GM19372 (cell line): ENCODE measurements around the gene SPAG7.

Experiments
- ATAC-seq: cut with Tn5 transposase; IDR thresholded peaks from one replicate; pipeline ENCODE4 v1.9.1; 2021; ENCODE audit warnings: mild to moderate bottlenecking, low read depth, moderate library complexity; ENCODE audit not compliant: unreplicated experiment

The SPAG7 gene, protein sequence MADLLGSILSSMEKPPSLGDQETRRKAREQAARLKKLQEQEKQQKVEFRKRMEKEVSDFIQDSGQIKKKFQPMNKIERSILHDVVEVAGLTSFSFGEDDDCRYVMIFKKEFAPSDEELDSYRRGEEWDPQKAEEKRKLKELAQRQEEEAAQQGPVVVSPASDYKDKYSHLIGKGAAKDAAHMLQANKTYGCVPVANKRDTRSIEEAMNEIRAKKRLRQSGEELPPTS

GRCh38 chr17:4967539-4968485 is at the start of gene SPAG7:
TSS of gene SPAG7 (minus strand) at chr17:4967817. CDS start at chr17:4967804, 13 bp downstream.
- peak; percentile 61 for ATAC-seq

- ATAC-seq, result no peak
These were observed 46.7 kb upstream of the SPAG7 start for GRCh38 chr17:5014357-5014756.

GRCh38 chr17:5011928-5012327 is 44.3 kb upstream of the SPAG7 start:
- ATAC-seq, result no peak

- ATAC-seq, result no peak
These were observed 35.7 kb upstream of the SPAG7 start for GRCh38 chr17:5003214-5003867.

GRCh38 chr17:5002121-5002788 is 34.6 kb upstream of the SPAG7 start:
- ATAC-seq, result no peak

- ATAC-seq, result no peak
These were observed 32.6 kb upstream of the SPAG7 start for GRCh38 chr17:5000237-5000639.

- no peak for ATAC-seq
These were observed 31.9 kb upstream of the SPAG7 start for GRCh38 chr17:4999430-5000093.

DNA sequence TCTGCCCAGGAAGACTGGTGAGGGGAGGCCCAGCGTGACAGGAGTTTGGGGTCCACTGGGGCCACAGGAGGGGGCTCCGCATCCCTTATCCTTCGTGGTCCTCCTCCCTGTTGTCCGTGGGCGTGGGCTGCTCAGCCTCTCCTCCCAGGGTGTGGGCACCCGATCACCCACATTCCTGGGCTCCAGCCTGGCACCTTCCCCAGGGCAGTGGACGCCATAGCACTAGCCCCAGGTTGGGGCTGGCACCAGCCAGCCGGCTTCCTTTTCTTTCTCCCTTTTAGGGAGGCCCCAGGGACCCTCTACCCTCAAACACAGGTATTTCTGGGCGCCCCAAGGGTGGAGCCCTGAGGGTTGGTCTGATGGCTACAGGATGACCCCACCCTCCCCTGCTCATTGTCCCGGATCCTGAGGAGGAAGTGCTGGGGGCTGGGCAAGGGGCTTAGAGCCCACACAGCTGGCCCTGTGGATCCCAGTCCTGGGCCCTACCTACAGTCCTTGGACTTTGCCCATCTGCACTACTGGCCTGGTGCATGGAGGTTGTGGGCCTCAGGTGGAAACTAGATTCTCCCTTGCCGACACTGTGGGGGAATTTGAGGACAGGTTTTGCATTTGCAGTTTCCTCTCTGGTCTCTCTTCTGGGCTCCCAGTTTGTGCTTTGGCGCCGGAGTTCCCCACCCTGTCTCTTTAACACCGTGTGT is 31.3 kb upstream of the SPAG7 start:
- ATAC-seq, result no peak

GRCh38 chr17:4998027-4998731 is 30.6 kb upstream of the SPAG7 start:
- no peak for ATAC-seq

GRCh38 chr17:4997302-4998026 is 29.8 kb upstream of the SPAG7 start, which contains the start of the genes INCA1 and KIF1C:
TSS of gene INCA1 (minus strand) at chr17:4997522. CDS start at chr17:4994437, 3,085 bp downstream.
TSS of gene KIF1C (plus strand) at chr17:4997950. CDS start at chr17:5000247, 2,297 bp downstream.
- ATAC-seq, result peak; percentile 82

DNA sequence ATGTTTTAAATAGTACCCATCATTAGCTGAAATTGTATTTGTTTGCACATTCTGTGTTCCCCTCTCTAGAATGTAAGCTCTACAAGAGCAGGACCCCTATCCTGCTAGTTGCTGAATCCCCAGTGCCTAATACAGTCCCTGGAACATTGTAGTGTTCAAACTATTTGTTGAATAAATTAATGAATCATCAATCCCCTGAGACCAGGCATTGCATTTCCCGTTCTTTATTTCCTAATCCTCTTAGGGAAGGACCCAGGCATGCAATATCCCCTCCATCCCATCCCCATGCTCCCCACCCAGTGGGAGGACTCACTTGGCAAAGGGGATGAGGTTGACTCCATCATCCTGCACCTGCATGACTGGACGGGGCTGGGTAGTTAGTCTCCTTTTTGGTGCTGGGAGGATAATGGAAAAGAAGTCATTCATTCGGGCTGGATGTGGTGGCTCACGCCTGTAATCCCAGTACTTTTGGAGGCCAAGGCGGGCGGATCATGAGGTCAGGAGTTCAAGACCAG is 26.5 kb upstream of the SPAG7 start:
- no peak for ATAC-seq

GRCh38 chr17:4987767-4988567 is 20.4 kb upstream of the SPAG7 start:
- peak; percentile 9 for ATAC-seq

DNA sequence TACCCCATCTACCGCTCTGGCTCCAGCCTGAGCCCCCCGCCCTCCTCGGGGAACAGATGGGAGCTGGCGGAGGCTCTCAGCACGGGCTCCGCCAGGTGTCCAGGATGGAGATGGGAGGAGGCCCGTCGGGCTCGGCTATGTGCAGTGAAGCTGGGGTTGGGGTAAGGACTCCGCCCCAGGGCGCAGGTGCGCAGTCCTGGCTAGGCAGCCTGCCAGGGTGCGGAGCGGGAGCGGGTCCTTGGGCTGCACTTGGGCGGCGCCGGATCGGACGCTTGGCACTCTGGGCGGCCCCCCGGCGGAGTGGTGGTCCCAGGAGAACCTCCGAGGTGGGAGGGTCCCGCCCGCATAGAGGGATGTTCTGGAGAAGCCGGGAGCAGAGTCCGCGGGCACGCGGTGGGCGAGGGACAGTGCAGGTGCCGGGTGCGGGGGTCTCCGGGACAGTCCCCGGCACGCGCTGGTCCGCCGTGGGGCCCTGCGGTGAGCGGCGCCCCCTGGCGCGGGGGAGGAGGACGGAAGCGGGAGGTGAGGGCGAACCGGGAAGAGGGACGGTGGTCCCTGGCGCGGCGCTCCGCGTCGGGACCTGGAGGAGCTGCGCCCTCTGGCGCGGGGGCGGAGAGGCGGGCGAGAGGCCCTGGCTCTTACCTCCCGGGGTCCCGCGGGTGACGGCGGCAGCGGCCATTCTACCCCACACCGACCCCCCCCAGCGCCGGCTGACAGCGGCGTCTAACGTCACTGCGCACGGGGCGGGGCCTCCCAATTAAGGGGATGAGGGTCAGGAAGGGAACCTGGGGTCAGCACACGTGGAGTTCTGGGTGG is 19.5 kb upstream of the SPAG7 start, which contains the start of gene CAMTA2:
Gene CAMTA2 (minus strand): TSS at position 725 of the 816 bp plus-strand sequence. CDS start 1,453 bp downstream, outside the sequence.
- peak; percentile 70 for ATAC-seq

GRCh38 chr17:4986403-4986802 is 18.8 kb upstream of the SPAG7 start:
- no peak for ATAC-seq

GRCh38 chr17:4982305-4982704 is 14.7 kb upstream of the SPAG7 start:
- ATAC-seq, result no peak

GRCh38 chr17:4980644-4981216 is 13.1 kb upstream of the SPAG7 start:
- ATAC-seq, result no peak
